Measurements from ENCODE around the gene FAM47E. TPM values are rescaled to one million over a fixed set of nuclear protein-coding genes. Genes with fewer than 3 reads are reported as not detected.
A peak's percentile ranks its signal among the peaks of the same experiment; 100 is the strongest.
"Not testable (repeated sequence)": the region's sequence is repeated elsewhere in the genome, so short reads cannot be mapped to it uniquely, and the experiment has no call there.

The FAM47E gene
- total and polyA plus RNA-seq, 2 donors = 1.7 to 4.0 TPM

GRCh38 chr4:76281594-76281993 lies 30.1 kb downstream of the FAM47E start:
- not testable (repeated sequence) for DNase-seq (ENCODE audit: extremely low spot score); H3K4me3 ChIP-seq (ENCODE audit: low read depth, low read length); H3K36me3 ChIP-seq (ENCODE audit: insufficient read depth); H3K27ac ChIP-seq (ENCODE audit: low read depth); H3K4me1 ChIP-seq (ENCODE audit: insufficient read depth)
- 79% methylated on average over 6 of the region's 6 CpGs for WGBS

GRCh38 chr4:76282941-76283689 lies 31.6 kb downstream of the FAM47E start:
- no peak overlapping the region for H3K4me3 ChIP-seq (ENCODE audit: low read depth, low read length)
- H3K4me1 ChIP-seq (ENCODE audit: insufficient read depth) = no peaks in the 10 kb centered on the region
- no peak overlapping the region for H3K27ac ChIP-seq (ENCODE audit: low read depth)
- DNase-seq (ENCODE audit: extremely low spot score) = no peak
- WGBS = 35% methylated on average over 6 of the region's 6 CpGs
- H3K36me3 ChIP-seq (ENCODE audit: insufficient read depth) = no peaks in the 10 kb centered on the region

GRCh38 chr4:76283900-76284299 lies 32.4 kb downstream of the FAM47E start:
- WGBS = 74% methylated on average over 4 of the region's 4 CpGs
- DNase-seq (ENCODE audit: extremely low spot score) = no peak
- Histone ChIP-seq H3K4me3 (ENCODE audit: low read depth, low read length) (no peak overlapping the region), H3K27ac (ENCODE audit: low read depth) (no peak overlapping the region), H3K4me1 (ENCODE audit: insufficient read depth) (no peaks in the 10 kb centered on the region), H3K36me3 (ENCODE audit: insufficient read depth) (no peaks in the 10 kb centered on the region)

GRCh38 chr4:76287811-76288210 lies 36.3 kb downstream of the FAM47E start:
- not testable (repeated sequence) for H3K4me1 ChIP-seq (ENCODE audit: insufficient read depth); DNase-seq (ENCODE audit: extremely low spot score); H3K36me3 ChIP-seq (ENCODE audit: insufficient read depth); H3K27ac ChIP-seq (ENCODE audit: low read depth); H3K4me3 ChIP-seq (ENCODE audit: low read depth, low read length)
- WGBS = 89% methylated on average over 3 of the region's 3 CpGs

GRCh38 chr4:76292730-76293129 lies 41.2 kb downstream of the FAM47E start:
- H3K4me1 ChIP-seq (ENCODE audit: insufficient read depth) = no peaks in the 10 kb centered on the region
- H3K4me3 ChIP-seq (ENCODE audit: low read depth, low read length) = no peak overlapping the region
- 92% methylated on average over 3 of the region's 3 CpGs for WGBS
- H3K36me3 ChIP-seq (ENCODE audit: insufficient read depth) = no peaks in the 10 kb centered on the region
- no peak overlapping the region for H3K27ac ChIP-seq (ENCODE audit: low read depth)
- no peak for DNase-seq (ENCODE audit: extremely low spot score)

- H3K36me3 ChIP-seq (ENCODE audit: insufficient read depth) = no peaks in the 10 kb centered on the region
- DNase-seq (ENCODE audit: extremely low spot score) = no peak
- no peak overlapping the region for H3K4me3 ChIP-seq (ENCODE audit: low read depth, low read length)
- no peak overlapping the region for H3K27ac ChIP-seq (ENCODE audit: low read depth)
- no peaks in the 10 kb centered on the region for H3K4me1 ChIP-seq (ENCODE audit: insufficient read depth)
- WGBS = 35% methylated on average over 2 of the region's 2 CpGs
These were observed 42.3 kb downstream of the FAM47E start for GRCh38 chr4:76293772-76294171.

GRCh38 chr4:76296286-76296820 lies 44.8 kb downstream of the FAM47E start:
- Histone ChIP-seq H3K36me3 (ENCODE audit: insufficient read depth) (no peaks in the 10 kb centered on the region), H3K4me1 (ENCODE audit: insufficient read depth) (no peaks in the 10 kb centered on the region), H3K27ac (ENCODE audit: low read depth) (no peak overlapping the region), H3K4me3 (ENCODE audit: low read depth, low read length) (no peak overlapping the region)
- WGBS = 70% methylated on average over 3 of the region's 3 CpGs
- DNase-seq (ENCODE audit: extremely low spot score) = no peak

GRCh38 chr4:76298227-76298626 lies 46.7 kb downstream of the FAM47E start:
- Histone ChIP-seq H3K27ac (ENCODE audit: low read depth) (no peak overlapping the region), H3K36me3 (ENCODE audit: insufficient read depth) (no peaks in the 10 kb centered on the region), H3K4me3 (ENCODE audit: low read depth, low read length) (no peak overlapping the region), H3K4me1 (ENCODE audit: insufficient read depth) (no peaks in the 10 kb centered on the region)
- DNase-seq (ENCODE audit: extremely low spot score) = no peak

- Histone ChIP-seq H3K4me3 (ENCODE audit: low read depth, low read length) (no peak overlapping the region), H3K36me3 (ENCODE audit: insufficient read depth) (no peaks in the 10 kb centered on the region), H3K4me1 (ENCODE audit: insufficient read depth) (no peaks in the 10 kb centered on the region), H3K27ac (ENCODE audit: low read depth) (no peak overlapping the region)
- no peak for DNase-seq (ENCODE audit: extremely low spot score)
- WGBS = 90% methylated on average over 4 of the region's 4 CpGs
These were observed 48.5 kb downstream of the FAM47E start for GRCh38 chr4:76300012-76300411.

- WGBS = 73% methylated on average over 4 of the region's 4 CpGs
- no peak overlapping the region for H3K27ac ChIP-seq (ENCODE audit: low read depth)
- H3K4me3 ChIP-seq (ENCODE audit: low read depth, low read length) = no peak overlapping the region
- no peaks in the 10 kb centered on the region for H3K36me3 ChIP-seq (ENCODE audit: insufficient read depth)
- DNase-seq (ENCODE audit: extremely low spot score) = peak; percentile 35
- no peaks in the 10 kb centered on the region for H3K4me1 ChIP-seq (ENCODE audit: insufficient read depth)
These were observed 49.7 kb downstream of the FAM47E start for GRCh38 chr4:76301068-76301774.

GRCh38 chr4:76301775-76302162 lies 50.2 kb downstream of the FAM47E start:
- H3K27ac ChIP-seq (ENCODE audit: low read depth) = peak overlapping the region; percentile 29

GRCh38 chr4:76302826-76303438 lies 51.4 kb downstream of the FAM47E start:
- no peak for DNase-seq (ENCODE audit: extremely low spot score)
- 82% methylated on average over 3 of the region's 3 CpGs for WGBS

More at GRCh38 chr4:76301775-76302162, 50.2 kb downstream of the FAM47E start:
- Histone ChIP-seq H3K4me1 (ENCODE audit: insufficient read depth) (no peaks in the 10 kb centered on the region), H3K36me3 (ENCODE audit: insufficient read depth) (no peaks in the 10 kb centered on the region), H3K4me3 (ENCODE audit: low read depth, low read length) (no peak overlapping the region)
- WGBS = 40% methylated on average over 1 of the region's 1 CpG
- no peak for DNase-seq (ENCODE audit: extremely low spot score)

GRCh38 chr4:76305033-76305687 lies 53.6 kb downstream of the FAM47E start:
- DNase-seq (ENCODE audit: extremely low spot score) = no peak
- Histone ChIP-seq H3K36me3 (ENCODE audit: insufficient read depth) (no peaks in the 10 kb centered on the region), H3K4me3 (ENCODE audit: low read depth, low read length) (peak overlapping the region; percentile 75), H3K27ac (ENCODE audit: low read depth) (no peak overlapping the region), H3K4me1 (ENCODE audit: insufficient read depth) (peaks cover 3% of the 10 kb centered on the region)
- 88% methylated on average over 7 of the region's 7 CpGs for WGBS

More at GRCh38 chr4:76302826-76303438, 51.4 kb downstream of the FAM47E start:
- H3K4me1 ChIP-seq (ENCODE audit: insufficient read depth) = peaks cover 3% of the 10 kb centered on the region
- H3K4me3 ChIP-seq (ENCODE audit: low read depth, low read length) = no peak overlapping the region
- H3K27ac ChIP-seq (ENCODE audit: low read depth) = no peak overlapping the region
- H3K36me3 ChIP-seq (ENCODE audit: insufficient read depth) = no peaks in the 10 kb centered on the region

All from urinary bladder (tissue), 4 donors.